Smooth muscle cell of the brain vasculature (primary cell): Measurements from ENCODE around the gene HLA-DQB1.
"Not testable (repeated sequence)": the region's sequence is repeated elsewhere in the genome, so short reads cannot be mapped to it uniquely, and the experiment has no call there.

ENCODE experiments used
- DNase-seq: peaks from one replicate; pipeline ENCODE4 v3.0.0-alpha.2; 2012; ENCODE audit warnings: low read depth, low spot score

Gene HLA-DQB1

GRCh38 chr6:32666420-32667300, at the start of gene HLA-DQB1:
Gene HLA-DQB1 (minus strand): TSS chr6:32666657. CDS start chr6:32666607, 50 bp downstream.
- no peak for DNase-seq

- DNase-seq, result no peak
Observed at GRCh38 chr6:32713241-32713640, 46.8 kb upstream of the HLA-DQB1 start.

- no peak for DNase-seq
Observed at GRCh38 chr6:32709625-32710024, 43.2 kb upstream of the HLA-DQB1 start.

- not testable (repeated sequence) for DNase-seq
Observed at GRCh38 chr6:32705164-32705563, 38.7 kb upstream of the HLA-DQB1 start.

- DNase-seq, result no peak
Observed at GRCh38 chr6:32703347-32703746, 36.9 kb upstream of the HLA-DQB1 start.

GRCh38 chr6:32700391-32701040, 34.1 kb upstream of the HLA-DQB1 start:
- peak; percentile 24 for DNase-seq

GRCh38 chr6:32697031-32697430, 30.6 kb upstream of the HLA-DQB1 start:
- no peak for DNase-seq

- DNase-seq, result no peak
Observed at GRCh38 chr6:32692019-32692418, 25.6 kb upstream of the HLA-DQB1 start.

- DNase-seq, result no peak
Observed at GRCh38 chr6:32689531-32690501, 23.4 kb upstream of the HLA-DQB1 start.

- no peak for DNase-seq
Observed at GRCh38 chr6:32685603-32686002, 19.1 kb upstream of the HLA-DQB1 start.

GRCh38 chr6:32684246-32684645, 17.8 kb upstream of the HLA-DQB1 start:
- no peak for DNase-seq

GRCh38 chr6:32680055-32680454, 13.6 kb upstream of the HLA-DQB1 start:
- no peak for DNase-seq

- no peak for DNase-seq
Observed at GRCh38 chr6:32679492-32679891, 13.0 kb upstream of the HLA-DQB1 start.

- not testable (repeated sequence) for DNase-seq
Observed at GRCh38 chr6:32674123-32674522, 7.7 kb upstream of the HLA-DQB1 start.

- DNase-seq, result not testable (repeated sequence)
Observed at GRCh38 chr6:32671908-32672307, 5.5 kb upstream of the HLA-DQB1 start.

- DNase-seq, result no peak
Observed at GRCh38 chr6:32669893-32670292, 3.4 kb upstream of the HLA-DQB1 start.

- no peak for DNase-seq
Observed at GRCh38 chr6:32669240-32669639, 2.8 kb upstream of the HLA-DQB1 start.

GRCh38 chr6:32668226-32668747, 1.8 kb upstream of the HLA-DQB1 start:
- no peak for DNase-seq

- no peak for DNase-seq
Observed at GRCh38 chr6:32665661-32666060, 796 bp downstream of the HLA-DQB1 start.

GRCh38 chr6:32664827-32665362, 1.6 kb downstream of the HLA-DQB1 start:
- no peak for DNase-seq

GRCh38 chr6:32664354-32664753, 2.1 kb downstream of the HLA-DQB1 start:
- no peak for DNase-seq
